ENCODE measurements around the gene NPDC1. TPM values are rescaled to one million over a fixed set of nuclear protein-coding genes. Genes with fewer than 3 reads are reported as not detected.

The NPDC1 gene
- total and polyA plus RNA-seq, 2 experiments from 2014 or later = 43.1 to 121 TPM

DNA sequence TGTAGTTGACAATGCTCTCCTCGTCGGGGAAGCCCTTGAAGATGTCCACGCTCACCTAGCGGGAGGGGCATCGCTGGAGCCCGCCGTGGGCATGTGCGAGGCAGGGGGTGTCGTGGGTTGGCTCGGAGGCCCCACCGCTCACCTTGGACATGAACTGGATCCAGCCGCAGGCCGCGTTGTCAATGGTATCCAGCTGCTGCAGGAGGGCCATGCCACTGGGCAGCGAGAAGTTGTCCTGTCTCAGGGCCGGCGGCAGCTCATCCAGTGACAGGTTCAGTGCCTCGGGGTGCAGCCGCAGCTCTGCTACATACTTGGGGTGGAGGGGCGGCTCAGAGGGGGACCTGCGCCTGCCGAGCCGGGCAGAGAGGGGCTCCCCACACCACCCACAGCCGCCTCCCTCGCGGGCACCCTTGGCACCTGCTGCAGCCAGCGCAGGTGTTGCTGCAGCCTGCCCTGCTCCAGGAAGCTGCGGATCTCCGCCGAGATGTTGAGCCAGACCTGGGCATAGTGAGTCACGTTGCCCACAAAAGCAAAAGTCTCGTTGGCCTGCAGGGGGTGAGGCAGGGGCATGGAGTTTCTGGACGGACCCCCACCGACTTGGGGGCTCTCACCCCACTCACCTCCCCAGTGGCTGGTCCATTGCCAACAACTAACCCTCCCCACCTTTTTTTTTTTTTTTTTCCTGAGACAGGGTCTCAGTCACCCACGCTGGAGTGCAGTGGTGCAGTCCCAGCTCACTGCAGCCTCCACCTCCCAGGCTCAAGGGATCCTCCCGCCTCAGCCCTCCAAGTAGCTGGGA, 27.0 kb downstream of the NPDC1 start:
- Histone ChIP-seq H2AFZ (no peak overlapping the region), H3K9me3 (ENCODE audit: low read depth) (no peaks in the 10 kb centered on the region), H3K79me2 (ENCODE audit: insufficient read depth) (no peaks in the 10 kb centered on the region), H3K9ac (no peak overlapping the region), H3K4me3 (no peak overlapping the region), H3F3A (ENCODE audit: insufficient read depth) (no peaks in the 10 kb centered on the region), H3K27ac (no peak overlapping the region), H3K4me1 (ENCODE audit: insufficient read depth) (no peaks in the 10 kb centered on the region), H3K9me2 (ENCODE audit: insufficient read depth) (no peaks in the 10 kb centered on the region), H3K4me2 (ENCODE audit: unreplicated experiment) (no peak overlapping the region), H3K27me3 (replicated peaks; ENCODE audit: insufficient read depth) (no peaks in the 10 kb centered on the region), H3K36me3 (ENCODE audit: low read depth) (no peaks in the 10 kb centered on the region), H4K20me1 (ENCODE audit: insufficient read depth) (no peaks in the 10 kb centered on the region)
- TF ChIP-seq EZH2 (IDR thresholded peaks at IDR 0.05; ENCODE audit: insufficient read depth, poor library complexity, severe bottlenecking) (no peak), EZH2phosphoT487 (IDR thresholded peaks at IDR 0.05; ENCODE audit: insufficient read depth, low read depth) (no peak)
- DNase-seq = no peak
- in situ Hi-C loops (cut with MboI) = no loop called here
- WGBS, 2 experiments (ENCODE audit: low coverage in 1 of 2, low lambda C conversion rate in 2 of 2, missing lambda C conversion rate in 2 of 2) = 88 to 95% methylated on average over 32 to 34 of the region's 36 CpGs

DNA sequence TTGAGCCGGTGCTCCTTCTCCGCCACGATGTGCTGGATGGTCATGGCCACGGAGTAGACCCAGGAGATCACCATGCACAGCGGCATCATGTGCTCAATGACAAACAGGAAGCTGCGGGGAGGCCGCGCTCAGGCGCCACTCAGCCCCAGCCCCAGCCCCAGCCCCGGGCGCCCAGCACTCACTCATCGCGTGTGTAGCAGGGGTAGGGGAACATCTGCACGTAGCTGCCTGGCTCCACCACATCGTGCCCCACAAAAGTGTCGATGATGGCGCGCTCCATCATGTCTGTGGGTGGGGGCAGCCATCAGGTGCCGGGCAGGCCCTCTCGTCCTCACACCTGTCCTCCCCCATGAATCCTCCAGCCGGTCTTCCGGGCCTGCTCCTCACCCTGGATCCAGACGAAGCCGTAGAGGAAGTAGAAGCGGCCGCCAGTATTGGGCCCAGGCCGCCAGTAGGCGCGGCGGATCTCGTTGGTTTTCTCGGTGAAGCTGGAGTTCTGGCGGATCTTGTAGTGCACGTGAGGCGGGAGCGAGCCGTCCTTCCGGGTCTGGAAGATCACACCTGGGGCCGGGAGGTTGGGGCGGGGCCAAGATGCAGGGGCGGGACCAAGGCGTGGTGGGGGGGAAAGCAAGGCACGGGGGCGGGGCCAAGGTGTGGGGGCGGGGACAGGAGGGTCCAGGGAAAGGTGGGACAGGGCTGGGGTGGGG, 28.0 kb downstream of the NPDC1 start:
- H3K36me3 ChIP-seq (ENCODE audit: low read depth) = no peaks in the 10 kb centered on the region
- no peak overlapping the region for H3K27ac ChIP-seq
- no peaks in the 10 kb centered on the region for H3F3A ChIP-seq (ENCODE audit: insufficient read depth)
- H3K9me2 ChIP-seq (ENCODE audit: insufficient read depth) = no peaks in the 10 kb centered on the region
- H3K4me3 ChIP-seq = no peak overlapping the region
- no peaks in the 10 kb centered on the region for H3K4me1 ChIP-seq (ENCODE audit: insufficient read depth)
- in situ Hi-C loops (cut with MboI) = no loop called here
- TF ChIP-seq EZH2 (IDR thresholded peaks at IDR 0.05; ENCODE audit: insufficient read depth, poor library complexity, severe bottlenecking) (no peak), EZH2phosphoT487 (IDR thresholded peaks at IDR 0.05; ENCODE audit: insufficient read depth, low read depth) (no peak)
- H3K9me3 ChIP-seq (ENCODE audit: low read depth) = no peaks in the 10 kb centered on the region
- no peak overlapping the region for H3K9ac ChIP-seq
- no peaks in the 10 kb centered on the region for H4K20me1 ChIP-seq (ENCODE audit: insufficient read depth)
- H2AFZ ChIP-seq = no peak overlapping the region
- 89 to 95% methylated on average over 29 to 45 of the region's 45 CpGs for WGBS, 2 experiments (ENCODE audit: low coverage in 1 of 2, low lambda C conversion rate in 2 of 2, missing lambda C conversion rate in 2 of 2)
- no peaks in the 10 kb centered on the region for H3K79me2 ChIP-seq (ENCODE audit: insufficient read depth)
- no peak overlapping the region for H3K4me2 ChIP-seq (ENCODE audit: unreplicated experiment)
- no peaks in the 10 kb centered on the region for H3K27me3 ChIP-seq (replicated peaks; ENCODE audit: insufficient read depth)
- DNase-seq = no peak

DNA sequence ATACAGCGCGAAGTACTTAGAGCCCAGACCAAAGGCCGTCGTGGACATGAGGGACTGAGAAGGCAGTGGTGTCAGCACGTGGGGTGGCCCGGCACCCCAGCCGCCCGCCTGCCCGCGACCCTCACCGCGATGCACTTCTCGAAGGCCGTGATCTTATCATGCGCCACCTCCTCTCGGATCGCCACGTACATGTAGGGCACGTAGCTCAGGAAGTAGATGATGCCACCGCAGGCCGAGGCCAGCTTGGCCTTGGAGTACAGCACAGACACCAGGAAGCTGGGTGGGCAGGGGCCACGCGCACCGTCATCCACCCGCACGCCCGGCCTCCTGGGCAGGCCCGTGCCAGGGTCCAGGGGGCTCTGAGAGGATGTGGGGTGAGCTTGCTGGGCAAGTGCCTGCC, 28.9 kb downstream of the NPDC1 start:
- Histone ChIP-seq H3K27ac (no peak overlapping the region), H2AFZ (no peak overlapping the region), H3K9me3 (ENCODE audit: low read depth) (no peaks in the 10 kb centered on the region), H3K4me1 (ENCODE audit: insufficient read depth) (no peaks in the 10 kb centered on the region), H3K79me2 (ENCODE audit: insufficient read depth) (no peaks in the 10 kb centered on the region), H3K4me2 (ENCODE audit: unreplicated experiment) (no peak overlapping the region), H4K20me1 (ENCODE audit: insufficient read depth) (no peaks in the 10 kb centered on the region), H3K4me3 (no peak overlapping the region), H3F3A (ENCODE audit: insufficient read depth) (no peaks in the 10 kb centered on the region), H3K27me3 (replicated peaks; ENCODE audit: insufficient read depth) (no peaks in the 10 kb centered on the region), H3K9me2 (ENCODE audit: insufficient read depth) (no peaks in the 10 kb centered on the region), H3K36me3 (ENCODE audit: low read depth) (no peaks in the 10 kb centered on the region), H3K9ac (no peak overlapping the region)
- TF ChIP-seq EZH2 (IDR thresholded peaks at IDR 0.05; ENCODE audit: insufficient read depth, poor library complexity, severe bottlenecking) (no peak), EZH2phosphoT487 (IDR thresholded peaks at IDR 0.05; ENCODE audit: insufficient read depth, low read depth) (no peak)
- DNase-seq = no peak
- in situ Hi-C loops (cut with MboI) = no loop called here
- WGBS, 2 experiments (ENCODE audit: low coverage in 1 of 2, low lambda C conversion rate in 2 of 2, missing lambda C conversion rate in 2 of 2) = 96% methylated on average over 23 to 28 of the region's 28 CpGs

DNA sequence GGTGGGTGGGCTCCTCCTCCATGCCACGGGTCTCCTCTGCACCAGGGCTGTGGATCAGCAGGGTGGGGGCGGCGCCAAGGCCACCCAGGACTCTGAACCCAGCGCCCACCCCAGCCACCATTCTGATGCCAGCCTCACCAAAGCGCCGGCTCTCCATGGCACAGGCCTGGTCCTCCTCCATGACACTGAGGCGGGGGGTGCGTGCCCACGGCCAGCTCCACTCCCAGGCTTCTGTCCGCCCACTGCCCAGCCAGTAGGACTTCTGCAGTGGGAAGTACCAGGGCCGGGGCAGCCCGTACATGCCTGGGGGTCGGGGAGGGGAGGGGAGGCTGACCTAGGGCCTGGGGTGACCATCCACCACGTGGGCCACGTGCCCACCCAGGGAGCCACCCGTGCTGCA, 29.5 kb downstream of the NPDC1 start:
- no peak overlapping the region for H3K4me3 ChIP-seq
- H3K9me3 ChIP-seq (ENCODE audit: low read depth) = no peaks in the 10 kb centered on the region
- no peak overlapping the region for H3K27ac ChIP-seq
- in situ Hi-C loops (cut with MboI) = no loop called here
- H3K4me2 ChIP-seq (ENCODE audit: unreplicated experiment) = no peak overlapping the region
- DNase-seq = no peak
- H4K20me1 ChIP-seq (ENCODE audit: insufficient read depth) = no peaks in the 10 kb centered on the region
- H2AFZ ChIP-seq = no peak overlapping the region
- no peaks in the 10 kb centered on the region for H3K9me2 ChIP-seq (ENCODE audit: insufficient read depth)
- no peaks in the 10 kb centered on the region for H3K4me1 ChIP-seq (ENCODE audit: insufficient read depth)
- no peaks in the 10 kb centered on the region for H3K36me3 ChIP-seq (ENCODE audit: low read depth)
- H3F3A ChIP-seq (ENCODE audit: insufficient read depth) = no peaks in the 10 kb centered on the region
- H3K9ac ChIP-seq = no peak overlapping the region
- H3K27me3 ChIP-seq (replicated peaks; ENCODE audit: insufficient read depth) = no peaks in the 10 kb centered on the region
- WGBS, 2 experiments (ENCODE audit: low coverage in 1 of 2, low lambda C conversion rate in 2 of 2, missing lambda C conversion rate in 2 of 2) = 96 to 100% methylated on average over 5 to 6 of the region's 16 CpGs
- no peaks in the 10 kb centered on the region for H3K79me2 ChIP-seq (ENCODE audit: insufficient read depth)
- TF ChIP-seq EZH2 (IDR thresholded peaks at IDR 0.05; ENCODE audit: insufficient read depth, poor library complexity, severe bottlenecking) (no peak), EZH2phosphoT487 (IDR thresholded peaks at IDR 0.05; ENCODE audit: insufficient read depth, low read depth) (no peak)
